Choroid plexus epithelial cell (primary cell): ENCODE data around the gene CAPN12.
"Not testable (repeated sequence)": the region's sequence is repeated elsewhere in the genome, so short reads cannot be mapped to it uniquely, and the experiment has no call there.

ENCODE experiments used
- DNase-seq: peaks from one replicate; pipeline ENCODE4 v3.0.0-alpha.2; 2010; ENCODE audit warnings: low read depth
- H3K4me3 ChIP-seq: 2 replicates; pipeline ENCODE4 v1.5.1; 2011; ENCODE audit warnings: low read depth, mild to moderate bottlenecking, control low read depth, low read length, moderate library complexity
- CTCF ChIP-seq: conservative IDR thresholded peaks from 2 replicates; pipeline ENCODE4 v1.5.1; 2011; ENCODE audit warnings: low read depth, mild to moderate bottlenecking, control low read depth, inconsistent platforms, low read length, moderate library complexity

CAPN12 gene

GRCh38 chr19:38763795-38764220 lies 19.5 kb upstream of the CAPN12 start:
- no peak for DNase-seq
- no peak overlapping the region for H3K4me3 ChIP-seq
- no peak for TF ChIP-seq CTCF

- DNase-seq = not testable (repeated sequence)
These were observed 17.7 kb upstream of the CAPN12 start for GRCh38 chr19:38761884-38762389.

GRCh38 chr19:38760805-38761517 lies 16.7 kb upstream of the CAPN12 start:
- H3K4me3 ChIP-seq, DNase-seq: not testable (repeated sequence)

More at GRCh38 chr19:38761884-38762389, 17.7 kb upstream of the CAPN12 start:
- H3K4me3 ChIP-seq = not testable (repeated sequence)

- TF ChIP-seq CTCF = no peak
- DNase-seq = no peak
- H3K4me3 ChIP-seq = no peak overlapping the region
These were observed 15.3 kb upstream of the CAPN12 start for GRCh38 chr19:38759590-38760003.

- not testable (repeated sequence) for H3K4me3 ChIP-seq, DNase-seq
These were observed 9.9 kb upstream of the CAPN12 start for GRCh38 chr19:38754196-38754595.

GRCh38 chr19:38753783-38754182 lies 9.5 kb upstream of the CAPN12 start:
- not testable (repeated sequence) for H3K4me3 ChIP-seq, DNase-seq

- no peak overlapping the region for H3K4me3 ChIP-seq
- no peak for TF ChIP-seq CTCF
- DNase-seq = no peak
These were observed 1.0 kb upstream of the CAPN12 start for GRCh38 chr19:38745316-38745715.

GRCh38 chr19:38744874-38745273 lies 600 bp upstream of the CAPN12 start:
- TF ChIP-seq CTCF = no peak
- no peak for DNase-seq
- no peak overlapping the region for H3K4me3 ChIP-seq

GRCh38 chr19:38743394-38744297 lies 628 bp downstream of the CAPN12 start:
- no peak for DNase-seq
- no peak overlapping the region for H3K4me3 ChIP-seq
- TF ChIP-seq CTCF = no peak
